HepG2 (cell line): Measurements from ENCODE around the gene UBR1. TPM values are rescaled to one million over a fixed set of nuclear protein-coding genes. Genes with fewer than 3 reads are reported as not detected.
A peak's percentile ranks its signal among the peaks of the same experiment; 100 is the strongest.

ENCODE experiments used
- CENPX ChIP-seq: sonication (generic); formaldehyde crosslinking; IDR thresholded peaks from 2 replicates; pipeline ENCODE4 v1.9.0; 2021; ENCODE audit warnings: mild to moderate bottlenecking, missing genetic modification reagents, moderate library complexity
- DR1 ChIP-seq: sonication (generic); formaldehyde crosslinking; IDR thresholded peaks from 2 replicates; pipeline ENCODE4 v1.8.0; 2021; ENCODE audit warnings: mild to moderate bottlenecking, missing genetic modification reagents, inconsistent platforms
- DZIP1 ChIP-seq: sonication (generic); formaldehyde crosslinking; IDR thresholded peaks from 2 replicates; pipeline ENCODE4 v1.5.0; 2020; ENCODE audit warnings: mild to moderate bottlenecking, missing genetic modification reagents
- IRF2 ChIP-seq: IDR thresholded peaks from 2 replicates; pipeline ENCODE4 v1.6.1; 2018; ENCODE audit warnings: missing genetic modification reagents, missing compliant biosample characterization
- KLF11 ChIP-seq: IDR thresholded peaks from 2 replicates; pipeline ENCODE4 v1.6.1; 2016; ENCODE audit warnings: missing compliant biosample characterization
- MTA3 ChIP-seq: sonication (generic); formaldehyde crosslinking; IDR thresholded peaks from 2 replicates; pipeline ENCODE4 v1.4.0; 2020; ENCODE audit warnings: missing genetic modification reagents
- NR2F1 ChIP-seq, 2 experiments: fragments of 450-650 bp in 1 of 2; formaldehyde crosslinking in 1 of 2; IDR thresholded peaks; 2 replicates each; pipeline versions ENCODE4 v1.5.0 to v1.6.1; 2016 to 2020; ENCODE audit warnings: mild to moderate bottlenecking in 1 of 2, missing compliant biosample characterization in 1 of 2, missing genetic modification reagents in 1 of 2, moderate library complexity in 1 of 2
- POGZ ChIP-seq: sonication (generic); formaldehyde crosslinking; IDR thresholded peaks from 2 replicates; pipeline ENCODE4 v1.4.0; 2020; ENCODE audit warnings: mild to moderate bottlenecking, missing genetic modification reagents
- POLR2AphosphoS2 ChIP-seq: IDR thresholded peaks from 2 replicates; pipeline ENCODE4 v1.6.1; 2011; ENCODE audit warnings: low read depth, low read length, improper control_type of control experiment
- PRDM15 ChIP-seq: sonication (generic); formaldehyde crosslinking; IDR thresholded peaks from 2 replicates; pipeline ENCODE4 v1.4.0; 2020; ENCODE audit warnings: missing genetic modification reagents
- PRPF4 ChIP-seq: fragments of 200-400 bp; formaldehyde crosslinking; IDR thresholded peaks from 2 replicates; pipeline ENCODE4 v1.6.1; 2016; ENCODE audit warnings: low read length, low read depth; ENCODE audit not compliant: poor library complexity, severe bottlenecking
- SNAPC5 ChIP-seq: sonication (generic); formaldehyde crosslinking; IDR thresholded peaks from 2 replicates; pipeline ENCODE4 v1.8.1; 2023; ENCODE audit warnings: mild to moderate bottlenecking, missing genetic modification reagents, borderline replicate concordance
- SP1 ChIP-seq, 2 experiments: fragments of 450-650 bp in 1 of 2; sonication (generic) in 1 of 2; formaldehyde crosslinking in 1 of 2; IDR thresholded peaks; 2 replicates each; pipeline versions ENCODE4 v1.4.0 to v1.6.1; 2016 to 2020; ENCODE audit warnings: missing genetic modification reagents in 1 of 2
- ZFP37 ChIP-seq: sonication (generic); formaldehyde crosslinking; IDR thresholded peaks from 2 replicates; pipeline ENCODE4 v1.4.0; 2020; ENCODE audit warnings: missing genetic modification reagents, borderline replicate concordance
- ZNF224 ChIP-seq: sonication (generic); formaldehyde crosslinking; IDR thresholded peaks from 2 replicates; pipeline ENCODE4 v1.5.0; 2020; ENCODE audit warnings: mild to moderate bottlenecking, missing genetic modification reagents
- ZNF282 ChIP-seq: fragments of 450-650 bp; IDR thresholded peaks from 2 replicates; pipeline ENCODE4 v1.6.1; 2018; ENCODE audit not compliant: partially characterized antibody
- ZNF30 ChIP-seq: sonication (generic); formaldehyde crosslinking; IDR thresholded peaks from 2 replicates; pipeline ENCODE4 v1.5.0; 2020; ENCODE audit warnings: mild to moderate bottlenecking, missing genetic modification reagents
- ZNF607 ChIP-seq: sonication (generic); formaldehyde crosslinking; IDR thresholded peaks from 2 replicates; pipeline ENCODE4 v1.5.1; 2020; ENCODE audit warnings: missing genetic modification reagents, mild to moderate bottlenecking, borderline replicate concordance
- ZNF710 ChIP-seq: sonication (generic); formaldehyde crosslinking; IDR thresholded peaks from 2 replicates; pipeline ENCODE4 v1.5.0; 2020; ENCODE audit warnings: mild to moderate bottlenecking, missing genetic modification reagents, borderline replicate concordance
- ZNF713 ChIP-seq: sonication (generic); formaldehyde crosslinking; IDR thresholded peaks from 2 replicates; pipeline ENCODE4 v1.4.0; 2020; ENCODE audit warnings: mild to moderate bottlenecking, missing genetic modification reagents
- ZNF790 ChIP-seq: sonication (generic); formaldehyde crosslinking; IDR thresholded peaks from 2 replicates; pipeline ENCODE4 v1.8.0; 2022; ENCODE audit warnings: missing genetic modification reagents, mild to moderate bottlenecking, borderline replicate concordance
- polyA plus RNA-seq, 8 experiments: library from polyadenylated mRNA; depleted of rRNA in 3 of 8; stranded (reverse) in 7 of 8; unstranded in 1 of 8; fragments of >200 nt; fragmentation: Illumina TruSeq in 4 of 8; extraction: Trizol in 4 of 8; gene quantifications; 2 replicates each; pipeline versions ENCODE4 v1.2.1 to v1.2.3, GENCODE V29; 2011 to 2016; ENCODE audit warnings: low read depth in 4 of 8, missing spikeins in 1 of 8, mixed read lengths in 1 of 8; ENCODE audit not compliant: insufficient read depth in 1 of 8
- total RNA-seq, 5 experiments: library from RNA; depleted of rRNA; stranded (reverse); fragments of >200 nt; fragmentation: Illumina TruSeq; extraction: Trizol; gene quantifications; 2 replicates each; pipeline ENCODE4 v1.2.3, GENCODE V29; 2016; ENCODE audit warnings: low read depth in 1 of 5

The UBR1 gene
- total and polyA plus RNA-seq, 2 of the 13 experiments (the other 11 are each of a cell fraction or from before 2014, with no cell fraction given), result 6.4 to 18.0 TPM

GRCh38 chr15:42920519-42921341 is 185.1 kb downstream of the UBR1 start, which contains the start of gene TTBK2 (continued):
- TF ChIP-seq SP1 (IDR thresholded peaks at IDR 0.05) (0 out of 2 replicates have a peak, but pooled peaks have one; percentile 58), SP1 (CRISPR knock-in tag; IDR thresholded peaks at IDR 0.05) (peak; percentile 100), ZNF790 (CRISPR knock-in tag) (peak; percentile 81; the same call in 1 of the 2 replicates), KLF11 (no peak; the same call in 1 of the 2 replicates), POGZ (CRISPR knock-in tag) (peak; percentile 82), PRDM15 (no peak), PRPF4 (no peak), IRF2 (CRISPR knock-in tag) (no peak), POLR2AphosphoS2 (no peak), NR2F1 (CRISPR knock-in tag; IDR thresholded peaks at IDR 0.05) (no peak), ZFP37 (CRISPR knock-in tag) (no peak), ZNF607 (CRISPR knock-in tag) (0 out of 2 replicates have a peak, but pooled peaks have one; percentile 52), ZNF30 (no peak), ZNF224 (CRISPR knock-in tag) (no peak), DZIP1 (CRISPR knock-in tag) (no peak), CENPX (no peak), MTA3 (CRISPR knock-in tag) (no peak), ZNF710 (CRISPR knock-in tag) (no peak), SNAPC5 (CRISPR knock-in tag) (no peak), ZNF282 (no peak), DR1 (CRISPR knock-in tag) (no peak), ZNF713 (CRISPR knock-in tag) (no peak)
